HG02642 (cell line): ENCODE data around the gene CDC42EP2.

Experiments used
- ATAC-seq: cut with Tn5 transposase; IDR thresholded peaks from one replicate; pipeline ENCODE4 v1.9.1; 2021; ENCODE audit warnings: mild to moderate bottlenecking; ENCODE audit not compliant: unreplicated experiment, poor library complexity

Gene CDC42EP2

GRCh38 chr11:65314501-65315203, at the start of gene CDC42EP2:
TSS of gene CDC42EP2 (plus strand) at chr11:65314866. CDS start at chr11:65320899, 6,033 bp downstream.
- peak; percentile 83 for ATAC-seq

- ATAC-seq: no peak
Observed at GRCh38 chr11:65266210-65266609, 48.5 kb upstream of the CDC42EP2 start.

- ATAC-seq: no peak
Observed at GRCh38 chr11:65274735-65275682, 39.7 kb upstream of the CDC42EP2 start.

GRCh38 chr11:65275906-65276305, 38.8 kb upstream of the CDC42EP2 start:
- ATAC-seq: no peak

- ATAC-seq: no peak
Observed at GRCh38 chr11:65277631-65278277, 36.9 kb upstream of the CDC42EP2 start.

GRCh38 chr11:65278356-65278755, 36.3 kb upstream of the CDC42EP2 start:
- no peak for ATAC-seq

- ATAC-seq: no peak
Observed at GRCh38 chr11:65279279-65279678, 35.4 kb upstream of the CDC42EP2 start.

- no peak for ATAC-seq
Observed at GRCh38 chr11:65279741-65280440, 34.8 kb upstream of the CDC42EP2 start.

GRCh38 chr11:65280646-65281045, 34.0 kb upstream of the CDC42EP2 start:
- no peak for ATAC-seq

GRCh38 chr11:65286686-65287085, 28.0 kb upstream of the CDC42EP2 start:
- ATAC-seq: no peak

GRCh38 chr11:65287601-65288000, 27.1 kb upstream of the CDC42EP2 start:
- ATAC-seq: no peak

GRCh38 chr11:65288706-65289536, 25.7 kb upstream of the CDC42EP2 start:
- ATAC-seq: no peak

GRCh38 chr11:65290448-65291165, 24.1 kb upstream of the CDC42EP2 start:
- peak; percentile 68 for ATAC-seq

GRCh38 chr11:65291613-65292012, 23.1 kb upstream of the CDC42EP2 start:
- ATAC-seq: no peak

- no peak for ATAC-seq
Observed at GRCh38 chr11:65292890-65293289, 21.8 kb upstream of the CDC42EP2 start.

GRCh38 chr11:65293909-65294381, 20.7 kb upstream of the CDC42EP2 start:
- ATAC-seq: no peak

- ATAC-seq: no peak
Observed at GRCh38 chr11:65295001-65295400, 19.7 kb upstream of the CDC42EP2 start.

- no peak for ATAC-seq
Observed at GRCh38 chr11:65295571-65296341, 18.9 kb upstream of the CDC42EP2 start.
